Activated T-cell treated with anti-CD3 and anti-CD28 coated beads, Interleukin-2, amount 50 U/mL, for 1 hour (primary cell): ENCODE measurements around the gene CYB5RL.

Experiments
- DNase-seq: peaks from one replicate; pipeline ENCODE4 v3.0.0-alpha.2; 2020

The CYB5RL gene

GRCh38 chr1:54158071-54158470, 41.8 kb downstream of the CYB5RL start:
- DNase-seq = no peak

GRCh38 chr1:54157401-54157800, 42.4 kb downstream of the CYB5RL start:
- DNase-seq = no peak

GRCh38 chr1:54156986-54157385, 42.8 kb downstream of the CYB5RL start:
- DNase-seq = no peak

- no peak for DNase-seq
Observed at GRCh38 chr1:54156201-54156600, 43.6 kb downstream of the CYB5RL start.

- no peak for DNase-seq
Observed at GRCh38 chr1:54153535-54154439, 46.0 kb downstream of the CYB5RL start.

GRCh38 chr1:54152696-54153095, 47.1 kb downstream of the CYB5RL start, which contains the start of gene CDCP2:
Gene CDCP2 (minus strand): TSS chr1:54153000. CDS start chr1:54152922, 78 bp downstream.
- no peak for DNase-seq

- no peak for DNase-seq
Observed at GRCh38 chr1:54151013-54151412, 48.8 kb downstream of the CYB5RL start.
